Measurements from ENCODE around the gene EN2.
"Not testable (repeated sequence)": the region's sequence is repeated elsewhere in the genome, so short reads cannot be mapped to it uniquely, and the experiment has no call there.

EN2 gene

DNA sequence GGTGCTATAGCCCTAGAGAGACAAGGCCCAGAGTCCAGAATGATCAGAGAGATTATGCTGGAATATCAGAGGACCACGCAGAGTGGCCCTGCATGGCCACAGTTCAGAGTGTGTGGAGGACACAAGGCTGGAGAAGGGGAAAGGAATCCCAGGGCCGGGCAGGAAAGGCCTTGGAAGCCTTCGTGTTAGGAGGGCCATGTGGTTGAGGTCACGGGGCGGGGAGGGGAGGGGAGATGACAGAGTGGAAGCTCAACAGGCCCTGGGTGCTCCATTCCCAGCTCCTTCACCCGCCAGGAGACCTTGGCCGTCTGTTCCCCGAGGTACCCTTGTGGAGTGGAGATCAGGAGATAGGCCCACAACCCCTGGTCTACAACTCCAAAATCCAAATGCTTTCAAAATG lies 13.2 kb upstream of the EN2 start:
- no peak for DNase-seq
- Histone ChIP-seq H3K4me1 (peaks cover 0 to 19% (median 12%) of the 10 kb centered on the region in 4 donors), H3K27me3 (peaks cover 6 to 64% of the 10 kb centered on the region in 2 donors), H3K27ac (no peak overlapping the region), H3K36me3 (no peaks in the 10 kb centered on the region), H3K9me3 (no peaks in the 10 kb centered on the region), H3K4me3 (no peak overlapping the region)
- TF ChIP-seq, protein P1, sequence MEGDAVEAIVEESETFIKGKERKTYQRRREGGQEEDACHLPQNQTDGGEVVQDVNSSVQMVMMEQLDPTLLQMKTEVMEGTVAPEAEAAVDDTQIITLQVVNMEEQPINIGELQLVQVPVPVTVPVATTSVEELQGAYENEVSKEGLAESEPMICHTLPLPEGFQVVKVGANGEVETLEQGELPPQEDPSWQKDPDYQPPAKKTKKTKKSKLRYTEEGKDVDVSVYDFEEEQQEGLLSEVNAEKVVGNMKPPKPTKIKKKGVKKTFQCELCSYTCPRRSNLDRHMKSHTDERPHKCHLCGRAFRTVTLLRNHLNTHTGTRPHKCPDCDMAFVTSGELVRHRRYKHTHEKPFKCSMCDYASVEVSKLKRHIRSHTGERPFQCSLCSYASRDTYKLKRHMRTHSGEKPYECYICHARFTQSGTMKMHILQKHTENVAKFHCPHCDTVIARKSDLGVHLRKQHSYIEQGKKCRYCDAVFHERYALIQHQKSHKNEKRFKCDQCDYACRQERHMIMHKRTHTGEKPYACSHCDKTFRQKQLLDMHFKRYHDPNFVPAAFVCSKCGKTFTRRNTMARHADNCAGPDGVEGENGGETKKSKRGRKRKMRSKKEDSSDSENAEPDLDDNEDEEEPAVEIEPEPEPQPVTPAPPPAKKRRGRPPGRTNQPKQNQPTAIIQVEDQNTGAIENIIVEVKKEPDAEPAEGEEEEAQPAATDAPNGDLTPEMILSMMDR (IDR thresholded peaks at IDR 0.05): no peak
- intact Hi-C loops (cut with DNase I; ENCODE audit: low total_unique reads): no loop called here

DNA sequence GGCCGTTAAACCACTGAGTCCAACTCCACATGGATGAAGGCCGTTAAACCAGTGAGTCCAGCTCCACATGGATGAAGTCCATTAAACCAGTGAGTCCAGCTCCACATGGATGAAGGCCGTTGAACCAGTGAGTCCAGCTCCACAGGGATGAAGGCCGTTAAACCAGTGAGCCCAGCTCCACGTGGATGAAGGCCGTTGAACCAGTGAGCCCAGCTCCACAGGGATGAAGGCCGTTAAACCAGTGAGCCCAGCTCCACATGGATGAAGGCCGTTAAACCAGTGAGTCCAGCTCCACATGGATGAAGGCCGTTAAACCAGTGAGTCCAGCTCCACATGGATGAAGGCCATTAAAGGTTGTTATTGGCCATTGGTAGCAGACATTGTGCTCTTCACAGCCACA lies 12.3 kb upstream of the EN2 start:
- H3K36me3 ChIP-seq; DNase-seq; H3K27ac ChIP-seq; intact Hi-C loops (cut with DNase I; ENCODE audit: low total_unique reads); H3K9me3 ChIP-seq; H3K4me3 ChIP-seq: not testable (repeated sequence)
- H3K27me3 ChIP-seq: peaks cover 6 to 64% of the 10 kb centered on the region in 2 donors
- peaks cover 0 to 28% (median 17%) of the 10 kb centered on the region in 4 donors for H3K4me1 ChIP-seq

DNA sequence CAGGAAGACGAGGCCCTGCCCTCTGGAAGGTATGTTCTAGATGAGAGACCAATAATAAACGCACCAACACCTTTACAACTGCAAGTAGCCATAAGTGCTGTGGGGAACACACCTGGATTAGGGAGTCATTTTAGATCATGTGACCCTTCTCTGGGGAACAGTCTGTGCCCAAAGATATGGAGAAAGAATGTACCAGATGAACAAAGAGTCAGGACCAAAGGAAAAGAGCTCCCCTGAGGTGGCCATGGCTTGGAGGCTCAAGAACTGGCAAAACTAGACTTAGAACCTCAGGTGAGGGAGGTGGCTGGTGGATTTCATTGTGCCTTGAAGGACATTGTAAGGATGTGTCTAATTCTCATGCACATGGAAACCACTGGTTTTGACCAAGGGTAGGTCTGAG lies 10.3 kb upstream of the EN2 start:
- intact Hi-C loops (cut with DNase I; ENCODE audit: low total_unique reads): no loop called here
- no peak overlapping the region for H3K4me3 ChIP-seq
- H3K4me1 ChIP-seq: peaks cover 0 to 28% (median 18%) of the 10 kb centered on the region in 4 donors
- no peak overlapping the region for H3K27ac ChIP-seq
- peaks cover 6 to 69% of the 10 kb centered on the region in 2 donors for H3K27me3 ChIP-seq
- no peak for DNase-seq
- TF ChIP-seq, protein P1 (IDR thresholded peaks at IDR 0.05): no peak
- H3K36me3 ChIP-seq: no peaks in the 10 kb centered on the region
- H3K9me3 ChIP-seq: no peaks in the 10 kb centered on the region

DNA sequence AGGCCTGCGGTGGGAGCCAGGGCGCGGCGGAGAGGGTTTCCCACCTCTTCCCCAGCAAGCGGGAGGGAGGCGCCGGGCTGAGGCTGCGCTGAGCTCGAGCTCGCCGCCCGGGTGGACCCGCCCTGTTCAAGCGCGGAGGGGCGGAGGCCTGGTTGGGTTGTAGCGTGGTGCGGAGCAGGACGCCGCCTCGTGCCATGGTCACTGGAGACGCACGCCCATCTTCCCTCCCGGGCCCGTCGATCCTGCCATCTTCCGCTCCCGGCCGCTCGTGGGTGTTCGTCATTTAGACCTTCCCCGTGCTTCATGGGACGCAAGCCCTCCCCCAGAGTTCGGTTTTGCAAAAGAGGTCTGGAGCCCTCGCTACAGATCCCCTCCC lies 9.3 kb upstream of the EN2 start:
- DNase-seq: no peak
- intact Hi-C loops (cut with DNase I; ENCODE audit: low total_unique reads): no loop called here
- TF ChIP-seq, protein P1 (IDR thresholded peaks at IDR 0.05): no peak
- peaks cover 0 to 32% (median 23%) of the 10 kb centered on the region in 4 donors for H3K4me1 ChIP-seq
- no peak overlapping the region for H3K27ac ChIP-seq
- H3K4me3 ChIP-seq: no peak overlapping the region
- peaks cover 6 to 74% of the 10 kb centered on the region in 2 donors for H3K27me3 ChIP-seq
- H3K36me3 ChIP-seq: no peaks in the 10 kb centered on the region
- no peaks in the 10 kb centered on the region for H3K9me3 ChIP-seq

DNA sequence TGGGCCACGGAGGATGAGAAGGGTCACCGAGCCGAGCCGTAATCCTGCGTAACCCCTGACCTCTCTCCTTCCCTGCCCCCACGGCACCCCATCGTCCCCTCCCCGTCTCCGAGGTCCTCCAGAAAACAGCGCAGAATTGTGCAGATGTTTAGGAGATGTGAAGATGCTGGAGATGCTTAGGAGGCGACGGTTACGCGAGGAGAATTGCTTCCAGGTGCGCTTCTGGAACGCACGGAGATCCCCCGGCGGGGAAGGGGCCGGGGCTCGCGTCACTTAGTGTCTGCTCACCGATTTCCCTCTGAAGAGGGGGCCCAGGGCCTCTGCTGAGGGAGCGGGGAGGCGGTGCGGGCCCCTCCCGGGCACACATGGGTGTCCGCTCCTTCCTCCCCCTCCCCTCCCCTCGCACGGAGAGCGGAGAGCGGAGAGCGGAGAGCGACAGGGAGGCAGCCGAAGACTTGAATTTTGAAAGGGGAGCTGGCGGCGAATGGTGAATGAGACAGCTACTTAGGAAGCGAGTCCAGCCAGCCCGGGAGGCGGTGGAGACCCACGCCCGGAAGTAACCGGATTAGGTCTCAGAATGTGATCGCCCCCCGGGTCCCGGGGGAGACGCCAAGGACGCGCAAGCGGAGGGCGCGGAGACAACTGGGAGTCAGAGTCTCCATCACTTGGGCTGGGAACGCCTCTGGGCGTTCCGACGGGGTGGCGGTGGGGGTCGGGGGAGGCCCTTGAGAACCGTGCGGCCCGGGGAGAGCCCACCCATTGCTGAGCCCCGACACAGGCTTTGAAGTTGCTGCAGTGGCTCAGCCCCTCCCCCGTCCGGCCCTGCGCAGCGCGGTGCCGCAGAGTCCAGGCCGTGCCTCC lies 8.7 kb upstream of the EN2 start:
- intact Hi-C loops (cut with DNase I; ENCODE audit: low total_unique reads): no loop called here
- H3K27me3 ChIP-seq: peaks cover 6 to 80% of the 10 kb centered on the region in 2 donors
- no peak overlapping the region for H3K4me3 ChIP-seq
- H3K27ac ChIP-seq: no peak overlapping the region
- TF ChIP-seq, protein P1 (IDR thresholded peaks at IDR 0.05): no peak
- peaks cover 0 to 38% (median 29%) of the 10 kb centered on the region in 4 donors for H3K4me1 ChIP-seq
- no peaks in the 10 kb centered on the region for H3K36me3 ChIP-seq
- no peaks in the 10 kb centered on the region for H3K9me3 ChIP-seq
- DNase-seq: no peak

DNA sequence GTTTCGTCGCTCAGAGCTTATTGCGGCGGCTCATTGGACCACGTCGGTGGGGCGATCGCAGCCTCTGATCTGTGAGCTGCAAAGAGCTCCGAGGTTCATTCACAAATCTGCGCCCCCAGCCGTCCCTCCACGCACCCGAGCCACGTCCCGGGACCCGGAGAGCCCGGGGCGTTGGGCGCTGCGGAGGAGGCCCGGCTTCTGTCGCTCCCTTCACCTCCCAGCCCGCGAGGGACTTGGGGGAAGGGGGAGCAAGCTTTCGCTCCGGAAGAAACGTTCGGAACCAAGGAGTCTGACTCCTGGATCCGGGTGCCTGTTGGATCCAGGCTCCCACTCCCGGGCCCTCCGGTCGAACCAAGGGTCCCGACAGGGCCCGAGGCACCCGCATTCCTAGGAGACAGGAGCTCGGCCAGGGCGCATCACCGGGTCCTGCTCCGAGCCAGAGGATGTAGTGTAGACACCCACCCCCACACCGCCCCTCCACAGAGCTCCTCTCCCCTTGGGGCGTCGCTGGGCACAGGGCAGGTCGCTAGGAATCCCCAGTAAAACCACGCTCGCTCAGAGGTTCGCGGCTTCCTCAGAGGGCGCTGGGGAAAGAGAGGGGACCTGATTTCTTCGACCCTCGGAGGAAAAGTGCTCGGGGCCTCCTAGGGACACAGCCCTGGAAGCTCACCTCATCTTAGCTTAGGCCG lies 7.9 kb upstream of the EN2 start:
- H3K4me3 ChIP-seq: no peak overlapping the region
- no peak for DNase-seq
- no peak overlapping the region for H3K27ac ChIP-seq
- H3K27me3 ChIP-seq: peaks cover 6 to 87% of the 10 kb centered on the region in 2 donors
- peaks cover 0 to 45% (median 35%) of the 10 kb centered on the region in 4 donors for H3K4me1 ChIP-seq
- H3K9me3 ChIP-seq: no peaks in the 10 kb centered on the region
- intact Hi-C loops (cut with DNase I; ENCODE audit: low total_unique reads): no loop called here
- H3K36me3 ChIP-seq: no peaks in the 10 kb centered on the region
- TF ChIP-seq, protein P1 (IDR thresholded peaks at IDR 0.05): no peak
